Peyer's patch (tissue), 4 donors: ENCODE data around the gene FUS. TPM values are rescaled to one million over a fixed set of nuclear protein-coding genes. Genes with fewer than 3 reads are reported as not detected.

Experiments
- DNase-seq, 3 donors: peaks; one replicate each; pipeline ENCODE4 v3.0.0-alpha.2; 2017 to 2019
- H3K27ac ChIP-seq, 4 donors: fragments of 200-600 bp; sonication (generic); one replicate each; pipeline ENCODE4 v1.5.1; 2016 to 2019
- H3K27me3 ChIP-seq, 2 donors: fragments of 200-600 bp; sonication (generic); one replicate each; pipeline ENCODE4 v1.5.1; 2019
- H3K36me3 ChIP-seq, 3 donors: fragments of 200-600 bp; sonication (generic); one replicate each; pipeline ENCODE4 v1.5.1; 2016 to 2019
- H3K4me1 ChIP-seq, 4 donors: fragments of 200-600 bp; sonication (generic); one replicate each; pipeline ENCODE4 v1.5.1; 2016 to 2019
- H3K4me3 ChIP-seq, 4 donors: fragments of 200-600 bp; sonication (generic); 1 replicate in 3 of 4; 2 replicates in 1 of 4; pipeline ENCODE4 v1.5.1; 2016 to 2019; ENCODE audit warnings: mild to moderate bottlenecking in 1 of 4
- H3K9me3 ChIP-seq, 4 donors: fragments of 200-600 bp; sonication (generic); one replicate each; pipeline ENCODE4 v1.5.1; 2016 to 2019; ENCODE audit warnings: mild to moderate bottlenecking in 1 of 4
- CTCF ChIP-seq, 6 experiments: fragments of 450-650 bp in 4 of 6; fragments of 200-600 bp in 2 of 6; sonication (generic) in 1 of 6; IDR thresholded peaks; one replicate each; pipeline ENCODE4 v1.5.1; 2017 to 2019; ENCODE audit warnings: antibody characterized with exemption in 6 of 6, mild to moderate bottlenecking in 3 of 6, moderate library complexity in 1 of 6
- POLR2A ChIP-seq, 2 donors: fragments of 450-650 bp; IDR thresholded peaks; one replicate each; pipeline ENCODE4 v1.5.1; 2017; ENCODE audit warnings: antibody characterized with exemption in 2 of 2, mild to moderate bottlenecking in 2 of 2, moderate library complexity in 2 of 2
- total RNA-seq, 4 donors: library from RNA; depleted of rRNA; stranded (reverse); fragments of >200 nt; gene quantifications; one replicate each; pipeline ENCODE4 v1.1.0, GENCODE V29; 2016

Gene FUS
- total RNA-seq, 4 donors from 2014 or later, result 69.7 to 173 (median 121) TPM

- Histone ChIP-seq H3K9me3 (no peaks in the 10 kb centered on the region), H3K4me1 (peaks cover 0 to 27% (median 22%) of the 10 kb centered on the region in 4 donors), H3K36me3 (no peaks in the 10 kb centered on the region), H3K4me3 (peak overlapping the region; percentile 23 to 52 (median 44)), H3K27me3 (peaks cover 0 to 21% of the 10 kb centered on the region in 2 donors), H3K27ac (peak overlapping the region in 1 of 4 donors; percentile 55)
- TF ChIP-seq POLR2A (IDR thresholded peaks at IDR 0.05) (no peak), CTCF (IDR thresholded peaks at IDR 0.05) (no peak)
- DNase-seq, result no peak
Measured at GRCh38 chr16:31214708-31215286, 34.9 kb downstream of the FUS start.

DNA sequence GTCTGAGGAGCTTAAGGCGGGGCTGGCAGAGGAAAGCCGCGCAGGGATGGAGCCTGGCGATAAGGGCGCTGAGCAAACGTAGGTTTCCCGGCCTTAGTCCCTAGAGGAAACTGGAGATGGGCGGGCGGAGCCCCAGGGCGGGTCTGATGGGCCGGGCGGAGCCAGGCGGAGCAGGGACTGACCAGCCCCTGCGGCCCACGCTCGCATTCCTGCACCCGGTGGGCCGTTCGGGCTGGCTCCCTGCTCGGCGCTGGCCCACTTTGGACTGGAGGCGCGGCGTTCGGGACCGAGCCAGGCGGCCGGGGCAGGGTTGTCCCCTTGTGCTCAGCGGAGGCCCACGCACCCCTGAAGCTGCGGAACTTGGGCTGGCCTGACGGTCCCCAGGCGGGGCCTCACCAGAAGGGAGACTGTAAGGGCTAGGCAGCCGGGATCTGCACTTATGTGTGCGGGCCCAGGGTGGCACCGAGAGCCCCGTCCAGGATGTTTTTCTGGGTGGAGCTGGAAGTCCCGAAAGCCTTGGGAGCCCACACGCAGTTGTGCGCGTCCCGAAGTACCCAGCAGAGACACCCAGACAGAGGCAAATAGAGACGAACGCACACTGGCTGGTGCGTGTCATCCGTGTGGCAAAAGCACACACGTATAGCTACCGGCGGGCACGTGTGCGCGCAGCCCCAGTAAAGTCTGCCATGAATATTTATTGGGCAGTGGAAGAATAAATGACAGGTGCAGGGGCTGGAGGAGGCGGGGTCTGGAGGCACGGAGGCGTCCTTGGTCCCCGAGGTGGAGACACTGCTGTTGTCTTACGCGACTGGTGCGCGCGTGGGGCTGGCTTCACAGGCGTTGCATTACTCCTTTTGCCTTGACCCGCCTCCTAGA, 35.6 kb downstream of the FUS start:
- Histone ChIP-seq H3K27ac (peak overlapping the region in 1 of 4 donors; percentile 55), H3K9me3 (no peaks in the 10 kb centered on the region), H3K4me1 (peaks cover 0 to 27% (median 22%) of the 10 kb centered on the region in 4 donors), H3K4me3 (peak overlapping the region; percentile 23 to 52 (median 44)), H3K36me3 (no peaks in the 10 kb centered on the region), H3K27me3 (peaks cover 0 to 21% of the 10 kb centered on the region in 2 donors)
- TF ChIP-seq CTCF (IDR thresholded peaks at IDR 0.05) (no peak), POLR2A (IDR thresholded peaks at IDR 0.05) (no peak)
- DNase-seq, result peak in 2 of 3 donors; percentile 64 to 71

GRCh38 chr16:31216422-31217135, 36.6 kb downstream of the FUS start, which contains the start of gene PYDC1:
Gene PYDC1, minus strand, starts transcription at chr16:31217135. Its CDS starts 107 bp downstream, at chr16:31217028.
- Histone ChIP-seq H3K4me1 (peaks cover 0 to 27% (median 22%) of the 10 kb centered on the region in 4 donors), H3K27ac (no peak within 1 kb of the TSS), H3K27me3 (peaks cover 0 to 21% of the 10 kb centered on the region in 2 donors), H3K36me3 (no peaks in the 10 kb centered on the region), H3K9me3 (no peaks in the 10 kb centered on the region), H3K4me3 (peak within 1 kb of the TSS; percentile 8 to 45 (median 24))
- DNase-seq, result no peak
- no peak for TF ChIP-seq POLR2A (IDR thresholded peaks at IDR 0.05)
- TF ChIP-seq CTCF (IDR thresholded peaks at IDR 0.05), result no peak

DNA sequence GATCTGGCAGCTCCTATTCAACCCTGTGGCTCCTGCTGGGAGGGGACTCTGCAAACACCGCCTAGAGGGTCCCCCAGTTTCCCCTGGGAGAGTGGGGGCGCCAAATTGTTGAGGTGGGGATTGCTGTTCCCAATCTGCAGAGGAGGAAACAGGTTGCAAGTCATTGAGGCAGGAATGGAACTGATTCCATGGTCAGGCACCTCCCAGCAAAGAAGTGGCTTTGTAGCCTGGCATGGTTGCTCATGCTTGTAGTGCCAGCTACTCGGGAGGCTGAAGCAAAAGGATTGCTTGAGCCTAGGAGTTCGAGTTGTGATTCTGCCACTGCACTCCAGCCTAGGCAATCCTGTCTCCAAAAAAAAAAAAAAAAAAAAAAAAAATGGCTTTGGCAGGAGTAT, 37.2 kb downstream of the FUS start:
- H3K36me3 ChIP-seq, result no peaks in the 10 kb centered on the region
- H3K4me1 ChIP-seq, result peaks cover 0 to 27% (median 22%) of the 10 kb centered on the region in 4 donors
- H3K27ac ChIP-seq, result no peak overlapping the region
- no peak for DNase-seq
- H3K9me3 ChIP-seq, result no peaks in the 10 kb centered on the region
- peaks cover 0 to 21% of the 10 kb centered on the region in 2 donors for H3K27me3 ChIP-seq
- TF ChIP-seq CTCF (IDR thresholded peaks at IDR 0.05) (no peak), POLR2A (IDR thresholded peaks at IDR 0.05) (no peak)
- H3K4me3 ChIP-seq, result peak overlapping the region in 2 of 4 donors; percentile 8 to 45

DNA sequence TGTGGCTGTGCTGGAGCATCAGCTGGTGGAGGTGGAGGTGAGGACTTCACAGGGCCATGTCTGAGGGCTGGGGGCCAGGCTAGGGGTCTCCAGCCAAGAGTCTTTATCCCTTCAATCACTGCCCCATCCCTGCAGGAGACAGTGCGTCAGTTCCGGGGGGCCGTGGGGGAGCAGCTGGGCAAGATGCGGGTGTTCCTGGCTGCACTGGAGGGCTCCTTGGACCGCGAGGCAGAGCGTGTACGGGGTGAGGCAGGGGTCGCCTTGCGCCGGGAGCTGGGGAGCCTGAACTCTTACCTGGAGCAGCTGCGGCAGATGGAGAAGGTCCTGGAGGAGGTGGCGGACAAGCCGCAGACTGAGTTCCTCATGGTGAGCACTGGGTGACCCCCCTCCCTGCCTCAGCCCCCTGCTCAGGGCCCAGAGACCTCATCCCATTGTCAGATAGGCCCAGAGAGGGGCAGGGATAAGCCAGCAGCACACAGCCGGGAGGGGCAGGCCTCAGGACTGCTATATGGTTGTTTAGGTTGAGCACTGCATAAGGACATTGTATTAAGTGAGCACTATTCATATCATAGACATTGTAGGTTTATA, 39.3 kb downstream of the FUS start:
- H3K4me3 ChIP-seq, result no peak overlapping the region
- no peaks in the 10 kb centered on the region for H3K9me3 ChIP-seq
- no peaks in the 10 kb centered on the region for H3K36me3 ChIP-seq
- no peak overlapping the region for H3K27ac ChIP-seq
- TF ChIP-seq CTCF (IDR thresholded peaks at IDR 0.05) (no peak), POLR2A (IDR thresholded peaks at IDR 0.05) (no peak)
- H3K27me3 ChIP-seq, result peaks cover 0 to 21% of the 10 kb centered on the region in 2 donors
- H3K4me1 ChIP-seq, result peaks cover 0 to 27% (median 22%) of the 10 kb centered on the region in 4 donors
- DNase-seq, result no peak
